GM23338 (cell line): ENCODE data around the gene SESN1. TPM values are rescaled to one million over a fixed set of nuclear protein-coding genes. Genes with fewer than 3 reads are reported as not detected.

Experiments
- ATAC-seq: fragments of 200-7000 bp; cut with Tn5 transposase; 3 replicates; pipeline ENCODE4 v1.9.1; 2020
- DNase-seq: peaks from one replicate; pipeline ENCODE4 v3.0.0-alpha.2; 2015; ENCODE audit warnings: low spot score
- H2AFZ ChIP-seq: fragments of 200-600 bp; sonication (generic); 2 replicates; pipeline ENCODE4 v1.8.0; 2016; ENCODE audit warnings: antibody characterized with exemption, mild to moderate bottlenecking, moderate library complexity
- H3F3A ChIP-seq: fragments of 200-600 bp; sonication (generic); replicated peaks from 2 replicates; pipeline ENCODE4 v1.8.0; 2017; ENCODE audit warnings: antibody characterized with exemption, mixed run types, low read depth
- H3K27ac ChIP-seq: fragments of 200-600 bp; sonication (generic); 2 replicates; pipeline ENCODE4 v1.6.1; 2016; ENCODE audit warnings: low read depth
- H3K27me3 ChIP-seq: fragments of 200-600 bp; sonication (generic); 2 replicates; pipeline ENCODE4 v1.8.0; 2016; ENCODE audit warnings: mild to moderate bottlenecking, mixed run types, moderate library complexity; ENCODE audit not compliant: insufficient read depth
- H3K36me3 ChIP-seq: fragments of 200-600 bp; sonication (generic); 2 replicates; pipeline ENCODE4 v1.8.0; 2016; ENCODE audit warnings: mild to moderate bottlenecking; ENCODE audit not compliant: insufficient read depth
- H3K4me1 ChIP-seq: fragments of 200-600 bp; sonication (generic); 2 replicates; pipeline ENCODE4 v1.8.0; 2016; ENCODE audit warnings: mild to moderate bottlenecking, moderate library complexity; ENCODE audit not compliant: insufficient read depth
- H3K4me2 ChIP-seq: fragments of 200-600 bp; sonication (generic); 2 replicates; pipeline ENCODE4 v1.7.1; 2017; ENCODE audit warnings: mixed run types
- H3K4me3 ChIP-seq: fragments of 200-600 bp; sonication (generic); 2 replicates; pipeline ENCODE4 v1.6.1; 2016; ENCODE audit warnings: mixed run types
- H3K79me2 ChIP-seq: fragments of 200-600 bp; sonication (generic); replicated peaks from 2 replicates; pipeline ENCODE4 v1.8.0; 2017; ENCODE audit warnings: mild to moderate bottlenecking; ENCODE audit not compliant: insufficient read depth
- H3K9me2 ChIP-seq: fragments of 200-600 bp; sonication (generic); 2 replicates; pipeline ENCODE4 v1.8.0; 2017; ENCODE audit not compliant: insufficient read depth
- H4K20me1 ChIP-seq: fragments of 200-600 bp; sonication (generic); replicated peaks from 2 replicates; pipeline ENCODE4 v1.8.0; 2017; ENCODE audit warnings: mild to moderate bottlenecking; ENCODE audit not compliant: insufficient read depth
- H3K27ac Mint-ChIP-seq: 2 replicates; pipeline ENCODE4 v1.8.0; 2020; ENCODE audit warnings: inconsistent platforms, mild to moderate bottlenecking, moderate library complexity, mixed read lengths
- H3K27me3 Mint-ChIP-seq: 3 replicates; pipeline ENCODE4 v1.8.0; 2022; ENCODE audit warnings: low read depth, mild to moderate bottlenecking, moderate library complexity, mixed read lengths, inconsistent platforms; ENCODE audit not compliant: insufficient read depth, poor library complexity
- H3K36me3 Mint-ChIP-seq: 3 replicates; pipeline ENCODE4 v1.8.0; 2021; ENCODE audit warnings: low read depth, mild to moderate bottlenecking, inconsistent platforms, moderate library complexity, mixed read lengths
- H3K4me1 Mint-ChIP-seq: 3 replicates; pipeline ENCODE4 v1.8.0; 2020; ENCODE audit warnings: mild to moderate bottlenecking, inconsistent platforms, mixed read lengths
- H3K4me3 Mint-ChIP-seq: 3 replicates; pipeline ENCODE4 v1.8.0; 2021; ENCODE audit warnings: moderate library complexity, mild to moderate bottlenecking, inconsistent platforms, mixed read lengths
- H3K9me3 Mint-ChIP-seq: 3 replicates; pipeline ENCODE4 v1.8.0; 2020; ENCODE audit warnings: moderate library complexity, mild to moderate bottlenecking, inconsistent platforms, mixed read lengths
- CREB1 ChIP-seq: fragments of 250-450 bp; sonication (Bioruptor Pico); IDR thresholded peaks from 2 replicates; pipeline ENCODE4 v1.5.0; 2020; ENCODE audit warnings: low read depth, mild to moderate bottlenecking, moderate library complexity
- CTCF ChIP-seq, 2 experiments: fragments of 200-600 bp in 1 of 2; sonication (generic) in 1 of 2; conservative IDR thresholded peaks; 2 replicates each; pipeline versions ENCODE4 v1.5.1 to v1.6.1; 2016 to 2017; ENCODE audit warnings: antibody characterized with exemption in 2 of 2, low read depth in 2 of 2, mild to moderate bottlenecking in 2 of 2, moderate library complexity in 1 of 2
- ETS1 ChIP-seq: IDR thresholded peaks from 2 replicates; pipeline ENCODE4 v1.6.1; 2016; ENCODE audit warnings: antibody characterized with exemption
- EZH2 ChIP-seq: fragments of 200-600 bp; sonication (generic); IDR thresholded peaks from one replicate; pipeline ENCODE4 v1.8.0; 2017; ENCODE audit warnings: antibody characterized with exemption, mild to moderate bottlenecking, low read depth; ENCODE audit not compliant: unreplicated experiment
- EZH2phosphoT487 ChIP-seq: fragments of 200-600 bp; sonication (generic); IDR thresholded peaks from one replicate; pipeline ENCODE4 v1.8.1; 2018; ENCODE audit warnings: antibody characterized with exemption; ENCODE audit not compliant: unreplicated experiment
- JUNB ChIP-seq: IDR thresholded peaks from one replicate; pipeline ENCODE4 v1.6.1; 2016; ENCODE audit warnings: antibody characterized with exemption; ENCODE audit not compliant: unreplicated experiment
- POLR2AphosphoS5 ChIP-seq: IDR thresholded peaks from 2 replicates; pipeline ENCODE4 v1.6.1; 2016; ENCODE audit warnings: antibody characterized with exemption, low read depth
- REST ChIP-seq: IDR thresholded peaks from one replicate; pipeline ENCODE4 v1.6.1; 2018; ENCODE audit warnings: antibody characterized with exemption; ENCODE audit not compliant: unreplicated experiment
- STAT1 ChIP-seq: IDR thresholded peaks from one replicate; pipeline ENCODE4 v1.6.1; 2016; ENCODE audit warnings: antibody characterized with exemption; ENCODE audit not compliant: unreplicated experiment
- ZNF114 ChIP-seq: fragments of 250-450 bp; sonication (Bioruptor Pico); IDR thresholded peaks from 2 replicates; pipeline ENCODE4 v1.5.0; 2020; ENCODE audit warnings: mild to moderate bottlenecking, moderate library complexity
- ZNF331 ChIP-seq: fragments of 250-450 bp; sonication (Bioruptor Pico); IDR thresholded peaks from 2 replicates; pipeline ENCODE4 v1.5.0; 2020; ENCODE audit warnings: low read depth, mild to moderate bottlenecking, moderate library complexity
- ZNF462 ChIP-seq: fragments of 250-450 bp; sonication (Bioruptor Pico); IDR thresholded peaks from 2 replicates; pipeline ENCODE4 v1.5.0; 2020; ENCODE audit warnings: mild to moderate bottlenecking, moderate library complexity
- polyA plus RNA-seq: library from polyadenylated mRNA; unstranded; fragments of >200 nt; fragmentation: Nextera tagmentation; extraction: Ambion mirVana; gene quantifications from 2 replicates; pipeline ENCODE4 v1.2.1, GENCODE V29; 2016
- total RNA-seq: library from RNA; depleted of rRNA; stranded (reverse); fragments of >200 nt; shearing (Covaris generic); gene quantifications from 2 replicates; pipeline ENCODE4 v1.2.3, GENCODE V29; 2014

Gene SESN1
- total and polyA plus RNA-seq, 2 experiments from 2014 or later = 26.2 to 36.4 TPM

- TF ChIP-seq POLR2AphosphoS5 = no peak
- TF ChIP-seq ZNF114 = no peak
- no peak for TF ChIP-seq EZH2phosphoT487
- TF ChIP-seq STAT1 = no peak
- no peak for TF ChIP-seq CTCF (conservative IDR thresholded peaks at IDR 0.05; ENCODE audit: low read depth in 2 of 2)
Measured at GRCh38 chr6:109079981-109080380, 14.7 kb downstream of the SESN1 start (continued).

GRCh38 chr6:109076377-109076776 is 18.3 kb downstream of the SESN1 start:
- Histone ChIP-seq H3K36me3 (no peaks in the 10 kb centered on the region), H3K4me1 (no peaks in the 10 kb centered on the region), H3K4me3 (no peak overlapping the region), H3K27ac (no peak overlapping the region), H3K9me2 (no peaks in the 10 kb centered on the region), H3F3A (no peaks in the 10 kb centered on the region), H2AFZ (no peak overlapping the region), H3K27me3 (no peaks in the 10 kb centered on the region), H4K20me1 (no peaks in the 10 kb centered on the region), H3K79me2 (no peaks in the 10 kb centered on the region), H3K4me2 (no peak overlapping the region)
- Mint-ChIP-seq H3K4me3 (no peak overlapping the region), H3K4me1 (peaks cover 5% of the 10 kb centered on the region; the same call in 2 of the 3 replicates), H3K27ac (no peak overlapping the region), H3K36me3 (no peaks in the 10 kb centered on the region), H3K9me3 (no peaks in the 10 kb centered on the region), H3K27me3 (no peaks in the 10 kb centered on the region)
- no peak for DNase-seq
- no peak for ATAC-seq
- TF ChIP-seq REST (no peak), ZNF331 (CRISPR knock-in tag) (no peak), STAT1 (no peak), ZNF462 (CRISPR knock-in tag) (no peak), EZH2 (no peak), CREB1 (no peak), JUNB (no peak), ETS1 (no peak)
